GM19023 (cell line): ENCODE measurements around the gene ST6GALNAC2.

Source experiments
- ATAC-seq: cut with Tn5 transposase; IDR thresholded peaks from one replicate; pipeline ENCODE4 v1.9.1; 2021; ENCODE audit warnings: mild to moderate bottlenecking, moderate library complexity; ENCODE audit not compliant: unreplicated experiment

ST6GALNAC2 gene

DNA sequence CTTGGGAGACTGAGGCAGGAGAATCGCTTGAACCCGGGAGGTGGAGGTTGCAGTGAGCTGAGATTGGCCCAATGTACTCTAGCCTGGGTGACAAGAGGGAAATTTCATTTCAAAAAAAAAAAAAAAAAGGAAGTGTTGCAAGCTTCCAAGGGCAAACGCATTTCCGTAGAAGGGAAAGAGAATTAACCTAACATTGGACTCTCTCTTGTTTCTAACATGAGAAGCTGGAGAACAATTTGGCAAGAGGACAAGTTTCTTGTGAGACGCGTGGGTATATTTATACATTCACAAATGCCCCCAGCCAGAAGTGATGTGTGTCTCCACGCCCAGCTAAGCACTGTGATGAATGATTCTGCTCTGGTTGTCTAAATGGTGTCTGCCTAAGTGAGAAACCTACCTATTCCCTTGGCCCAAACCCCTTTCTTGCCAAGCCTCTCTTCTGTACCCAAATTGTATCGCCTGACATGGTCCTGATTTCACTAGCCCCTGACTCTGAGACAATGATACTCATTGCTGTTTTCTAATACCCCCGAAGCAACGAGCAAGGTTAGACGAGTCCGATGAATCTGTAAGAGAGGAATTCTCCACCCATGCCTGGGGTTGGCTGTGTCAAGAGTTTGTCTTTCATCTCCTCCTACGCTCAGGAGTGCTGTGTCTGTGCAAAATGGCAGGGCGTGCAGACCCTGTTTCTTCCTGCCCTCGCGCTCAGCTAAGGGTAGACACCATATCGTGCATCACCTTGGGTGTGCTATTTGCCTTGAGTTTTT is 14.2 kb upstream of the ST6GALNAC2 start:
- ATAC-seq: no peak

DNA sequence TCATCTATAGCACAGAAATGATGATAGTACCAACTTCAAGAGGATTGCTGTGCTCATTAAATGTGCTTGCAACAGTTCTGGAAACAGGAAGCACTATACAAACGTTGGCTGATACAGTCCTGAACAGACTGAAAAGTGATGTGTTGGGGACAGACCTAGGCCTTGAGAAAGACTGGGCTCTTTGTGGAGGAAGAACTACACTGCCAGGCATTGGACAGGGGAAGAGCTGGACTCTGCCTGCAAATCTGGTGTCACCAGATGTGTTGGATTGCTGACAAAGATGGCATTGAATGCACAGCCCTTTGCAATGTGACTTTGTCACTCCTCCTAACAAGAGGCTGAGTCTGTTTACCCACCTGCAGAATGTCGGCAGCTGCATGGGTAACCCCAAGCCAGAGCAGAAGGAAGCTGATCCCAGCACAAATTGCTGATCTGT is 12.4 kb upstream of the ST6GALNAC2 start:
- no peak for ATAC-seq

DNA sequence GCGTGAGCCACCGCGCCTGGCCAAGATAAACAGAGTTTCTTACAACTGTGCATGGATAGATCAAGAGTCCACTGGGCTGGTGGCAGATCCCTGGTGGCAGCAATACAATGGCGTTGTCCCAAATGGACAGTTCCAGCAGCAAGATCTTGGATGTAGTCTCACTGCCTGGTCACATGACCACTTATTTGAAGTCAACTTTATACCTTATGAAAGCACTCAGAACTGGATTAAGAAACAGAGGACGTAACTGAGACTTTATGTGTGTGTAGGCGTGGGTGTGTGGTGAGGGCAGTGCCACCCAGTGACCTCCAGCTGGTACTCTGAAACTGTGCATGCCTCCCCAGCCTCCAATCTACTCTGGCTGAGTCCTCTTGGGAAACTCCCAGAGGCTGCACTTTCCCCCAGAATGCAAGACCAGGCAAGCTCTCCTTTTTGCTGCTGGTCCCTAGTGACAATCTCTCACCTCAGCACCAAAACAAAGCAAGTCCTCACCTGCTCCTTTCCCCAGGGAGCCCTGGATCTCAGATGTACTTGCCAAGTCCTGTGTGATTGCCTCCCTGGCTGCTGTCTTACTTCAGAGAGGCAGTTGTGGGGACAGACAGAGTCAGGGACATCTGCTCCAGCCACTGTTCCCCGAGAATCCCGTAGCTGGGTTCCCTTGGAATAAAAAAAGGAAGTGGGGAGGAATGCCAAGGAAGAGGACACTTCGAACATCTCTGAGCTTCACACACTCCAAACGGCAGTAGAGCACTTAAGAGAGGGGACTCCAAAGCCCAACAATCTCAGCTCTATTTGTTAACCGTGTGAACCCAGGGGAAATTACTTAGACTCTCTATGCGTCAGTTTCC is 11.7 kb upstream of the ST6GALNAC2 start:
- no peak for ATAC-seq

DNA sequence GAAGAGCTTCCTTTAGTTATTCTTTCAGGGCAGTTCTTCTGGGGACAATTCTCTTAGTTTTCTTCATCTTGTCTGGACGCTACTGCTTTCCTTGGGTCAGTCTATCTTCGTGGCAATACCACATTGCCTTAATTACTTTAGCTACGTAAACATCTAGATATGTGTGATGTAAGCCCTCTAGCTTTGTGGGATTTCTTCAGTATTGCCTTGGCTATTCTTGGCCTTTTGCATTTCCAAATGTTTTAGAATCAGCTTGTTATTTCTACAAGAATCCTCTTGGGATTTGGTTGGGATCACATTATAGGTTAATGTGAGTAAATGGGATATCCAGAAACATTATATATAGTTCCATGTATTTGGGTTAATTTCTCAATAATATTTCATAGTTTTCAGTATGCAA is 9.0 kb upstream of the ST6GALNAC2 start:
- ATAC-seq: no peak

DNA sequence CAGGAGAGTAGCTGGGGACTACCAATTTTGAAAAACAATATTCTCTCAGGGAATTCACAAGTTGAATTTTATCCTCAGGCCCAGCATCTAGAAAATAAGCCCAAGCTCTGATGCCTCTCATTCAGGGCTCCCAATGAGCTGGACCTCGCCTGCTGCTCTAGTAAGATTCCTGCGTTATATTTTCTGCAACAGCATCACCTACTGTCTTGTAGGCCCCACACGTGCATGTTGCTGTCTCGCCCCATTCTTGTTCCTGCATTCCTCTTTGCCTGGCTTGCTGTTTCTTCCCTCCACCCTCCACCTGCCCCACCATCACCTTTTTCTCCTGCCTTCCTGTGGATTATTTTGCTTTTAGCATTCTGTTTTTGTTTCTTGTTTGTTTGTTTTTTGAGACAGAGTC is 8.3 kb upstream of the ST6GALNAC2 start:
- no peak for ATAC-seq

DNA sequence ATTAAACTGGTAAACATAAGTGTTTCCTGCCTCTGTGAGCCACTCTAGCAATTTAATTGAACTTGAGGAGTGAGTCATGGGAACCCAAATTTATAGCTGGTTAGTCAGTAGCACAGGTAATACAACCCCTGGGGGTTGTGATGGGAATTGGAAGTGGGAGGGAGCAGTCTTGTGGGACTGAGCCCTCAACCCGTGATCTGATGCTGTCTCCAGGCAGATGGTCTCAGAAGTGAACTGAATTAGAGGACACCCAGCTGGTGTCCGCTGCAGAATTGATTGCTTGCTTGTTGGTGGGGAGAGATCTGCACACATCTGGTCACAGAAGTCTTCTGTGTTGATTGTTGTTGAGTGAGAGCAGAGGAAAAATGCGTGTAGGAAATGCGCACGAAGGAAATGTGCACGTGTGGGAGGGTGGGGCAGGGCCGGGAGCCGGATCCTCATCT is 7.7 kb upstream of the ST6GALNAC2 start:
- no peak for ATAC-seq

DNA sequence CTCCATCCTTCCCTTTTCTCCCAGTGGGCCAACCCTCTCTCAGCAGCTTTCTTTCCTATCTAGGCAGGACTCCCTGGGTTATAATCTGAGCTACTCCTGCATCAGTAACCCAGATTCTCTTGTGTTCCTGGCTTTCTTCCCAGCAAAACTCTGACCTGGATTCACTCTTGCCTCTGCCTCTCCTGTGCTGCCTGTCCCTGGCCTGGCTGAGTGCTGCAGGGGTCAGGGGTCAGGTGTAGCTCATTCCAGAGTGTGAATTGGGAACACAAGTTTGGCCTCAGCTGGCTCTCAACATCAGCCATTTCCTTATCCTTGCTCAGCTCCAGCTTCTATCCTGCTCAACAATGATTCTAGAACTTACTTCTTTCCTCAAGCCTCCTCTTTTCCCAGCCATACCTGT is 2.5 kb upstream of the ST6GALNAC2 start:
- no peak for ATAC-seq

DNA sequence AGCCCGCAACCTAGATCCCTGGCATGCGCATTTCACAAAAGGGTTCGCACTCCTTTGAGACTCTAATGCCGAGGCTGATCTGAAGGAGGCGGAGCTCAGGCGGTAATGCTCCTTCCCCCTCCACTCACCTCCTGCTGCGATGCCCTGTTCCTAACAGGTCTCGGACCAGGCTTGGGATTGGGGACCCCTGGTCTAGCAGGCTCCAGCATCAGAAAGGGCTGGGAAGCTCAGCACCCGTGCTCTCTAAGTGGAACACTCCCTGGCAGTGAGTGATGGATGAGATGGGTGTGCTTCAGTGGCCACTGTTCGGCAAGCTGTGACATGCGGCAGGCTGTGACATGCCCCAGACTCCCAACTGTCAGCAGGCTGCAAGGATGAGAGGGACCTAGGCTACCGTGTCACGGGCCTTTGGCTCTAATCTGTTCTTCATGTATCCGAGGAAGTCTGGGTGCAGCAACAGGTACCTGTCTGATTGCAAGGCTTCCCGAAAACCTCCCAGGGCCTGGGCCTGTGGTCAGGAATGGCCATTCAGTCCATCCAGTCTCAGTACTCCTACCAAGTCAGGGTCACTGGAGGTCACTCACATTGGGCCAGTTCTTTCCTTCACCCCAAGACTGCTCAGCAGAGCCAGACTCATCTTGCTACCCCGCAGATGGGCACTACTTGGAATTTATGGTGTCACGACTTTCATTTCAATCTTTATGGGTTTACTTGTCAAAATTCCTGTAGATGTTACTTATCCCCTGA is 1.3 kb upstream of the ST6GALNAC2 start:
- ATAC-seq: no peak

DNA sequence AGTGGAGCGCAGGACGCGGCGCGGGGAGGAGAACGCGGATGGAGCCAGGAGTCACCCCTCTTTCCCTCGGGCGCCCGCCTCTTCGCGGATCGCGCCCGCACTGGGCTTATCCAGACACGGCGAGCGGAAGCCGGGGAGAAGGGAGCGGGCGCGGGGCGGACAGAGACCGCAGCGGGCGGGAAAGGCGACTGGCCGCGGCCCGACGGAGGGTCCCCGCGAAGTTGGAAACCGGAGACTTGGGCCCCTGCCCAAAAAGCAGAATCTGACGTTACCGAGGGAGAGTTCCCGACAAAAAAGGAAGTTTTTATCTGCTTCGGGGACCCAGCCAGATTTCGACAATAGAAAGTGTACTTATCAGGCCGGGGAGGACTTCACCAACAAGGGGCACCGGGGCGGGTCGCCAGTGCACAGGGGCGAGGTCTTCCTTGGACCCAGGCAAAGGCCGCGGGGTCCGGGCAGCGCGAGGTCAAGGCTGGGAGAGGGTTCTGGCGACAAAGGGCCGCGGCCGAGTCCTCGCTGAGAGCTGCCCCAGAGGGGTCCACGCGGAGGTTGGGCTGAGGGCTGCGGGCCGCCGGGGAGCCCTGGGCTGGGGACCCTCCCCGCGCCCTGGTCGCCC is 519 bp downstream of the ST6GALNAC2 start:
- no peak for ATAC-seq

DNA sequence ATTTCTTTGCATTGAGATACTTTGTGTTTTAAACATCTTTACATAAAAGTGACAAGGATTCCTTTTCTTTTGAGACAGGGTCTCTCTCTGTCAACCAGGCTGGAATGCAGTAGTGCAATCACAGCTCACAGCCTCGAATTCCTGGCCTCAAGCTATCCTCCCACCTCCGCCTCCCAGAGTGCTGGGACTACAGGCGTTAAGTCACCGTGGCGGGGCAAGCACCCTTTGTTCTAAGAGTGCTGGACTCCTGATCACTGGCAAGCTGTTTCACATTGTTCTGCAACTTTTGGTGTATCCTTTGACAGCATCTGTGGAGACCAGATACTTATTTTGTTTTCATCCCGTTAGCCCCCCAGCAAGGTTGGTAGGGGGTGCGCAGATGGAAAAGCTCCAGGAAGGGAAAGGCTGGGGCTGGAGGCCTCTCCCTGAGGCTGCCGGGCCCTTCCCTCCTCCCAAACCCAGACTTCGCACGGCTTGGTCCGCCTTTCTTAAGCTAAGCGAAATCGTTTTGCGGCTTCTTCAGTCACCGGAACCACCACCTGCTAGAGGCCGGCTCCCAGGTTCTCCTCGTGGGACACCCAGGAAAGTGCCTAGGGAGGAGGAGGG is 1.1 kb downstream of the ST6GALNAC2 start:
- no peak for ATAC-seq

DNA sequence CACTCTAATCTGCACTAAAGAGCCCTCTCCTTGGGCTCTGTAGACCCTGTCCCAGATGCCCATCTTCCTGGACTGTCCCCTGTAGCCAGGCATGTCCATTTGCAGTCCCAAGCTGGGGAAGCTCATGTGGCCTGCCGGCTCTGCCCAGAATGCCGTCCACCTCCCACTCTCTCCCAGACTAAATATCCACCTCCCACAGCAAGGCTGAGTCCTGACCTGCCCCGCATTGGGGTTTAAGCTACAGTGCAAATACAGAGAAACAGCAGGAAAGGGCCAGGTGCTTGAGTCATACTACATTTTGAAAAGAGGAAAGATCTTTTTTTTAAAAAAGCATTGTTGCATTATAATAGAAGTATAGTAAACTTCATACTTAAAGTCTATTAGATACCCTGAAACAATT is 3.0 kb downstream of the ST6GALNAC2 start:
- ATAC-seq: no peak

DNA sequence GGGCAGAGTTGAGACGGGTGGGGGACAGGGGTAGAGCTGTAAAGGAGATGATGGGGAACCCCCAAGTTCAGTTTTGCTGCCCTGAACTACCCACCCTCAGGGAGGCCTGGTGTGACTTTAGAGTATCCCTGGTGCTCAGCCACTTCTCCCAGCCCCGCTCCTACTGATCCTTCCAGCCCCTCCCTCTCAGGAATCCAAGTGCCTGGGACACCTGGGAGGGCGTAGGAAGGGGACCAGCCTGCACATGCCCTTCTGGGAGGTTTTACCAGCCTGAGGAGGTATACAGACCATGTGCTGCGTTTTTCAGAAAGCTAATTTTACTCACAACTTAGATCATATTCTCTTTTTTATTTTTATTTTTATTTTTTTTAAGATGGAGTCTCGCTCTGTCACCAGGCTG is 4.1 kb downstream of the ST6GALNAC2 start:
- no peak for ATAC-seq

DNA sequence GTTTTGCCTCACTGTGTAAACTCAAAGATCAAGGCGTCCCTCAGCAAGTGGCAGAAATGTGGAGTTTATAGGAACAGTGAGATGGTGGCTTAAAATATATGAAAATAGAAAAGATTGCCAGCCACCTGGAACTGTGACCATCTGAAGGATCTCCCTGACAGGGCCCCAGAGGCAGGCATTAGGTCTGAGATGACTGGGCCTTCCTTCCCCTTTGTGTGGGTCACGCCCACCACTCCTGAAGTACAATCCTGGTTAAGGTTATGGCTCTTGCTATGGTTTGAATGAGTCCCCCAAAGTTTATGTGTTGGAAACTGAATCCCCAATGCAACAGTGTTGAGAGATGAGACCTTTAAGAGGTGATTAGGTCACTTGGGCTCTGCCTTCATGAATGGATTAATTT is 6.4 kb downstream of the ST6GALNAC2 start:
- ATAC-seq: no peak

DNA sequence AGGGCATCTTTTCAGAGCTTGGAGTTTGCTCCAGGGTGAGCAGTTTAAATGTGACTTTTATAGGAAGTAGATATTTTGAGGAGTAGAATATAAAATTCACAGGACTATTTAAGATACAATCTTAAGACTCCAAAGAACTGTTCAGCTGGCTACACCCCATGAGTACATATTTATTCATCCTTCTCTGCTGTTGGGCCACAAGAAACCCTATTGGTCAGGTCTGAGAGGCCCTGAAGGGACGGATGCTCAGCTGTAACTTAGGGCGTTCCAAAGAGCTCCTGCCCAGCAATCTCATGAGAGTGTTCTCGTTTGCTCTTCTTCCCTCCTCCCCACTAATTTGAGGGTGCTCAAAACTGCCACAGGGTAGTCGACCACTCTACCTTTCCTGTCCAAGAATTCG is 7.3 kb downstream of the ST6GALNAC2 start:
- no peak for ATAC-seq

DNA sequence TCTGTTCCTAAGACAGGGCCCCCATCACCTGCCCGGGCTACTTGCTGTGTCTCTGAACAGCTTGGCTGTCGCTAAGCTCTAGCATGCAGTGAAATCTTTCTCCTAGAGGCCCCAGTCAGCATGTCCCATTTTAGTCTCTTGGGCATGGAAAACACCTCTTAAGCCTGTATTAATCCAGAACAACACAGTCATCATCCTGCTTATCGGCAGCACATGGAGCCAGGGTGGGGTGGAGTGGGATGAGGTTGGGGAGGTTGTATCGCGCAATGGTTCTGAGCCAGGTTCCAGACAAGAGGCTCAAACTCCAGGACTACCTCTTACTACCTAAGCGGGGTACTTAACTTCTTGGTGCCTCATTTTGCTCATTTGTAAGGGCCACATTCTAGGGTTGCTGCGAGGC is 7.8 kb downstream of the ST6GALNAC2 start:
- ATAC-seq: no peak

DNA sequence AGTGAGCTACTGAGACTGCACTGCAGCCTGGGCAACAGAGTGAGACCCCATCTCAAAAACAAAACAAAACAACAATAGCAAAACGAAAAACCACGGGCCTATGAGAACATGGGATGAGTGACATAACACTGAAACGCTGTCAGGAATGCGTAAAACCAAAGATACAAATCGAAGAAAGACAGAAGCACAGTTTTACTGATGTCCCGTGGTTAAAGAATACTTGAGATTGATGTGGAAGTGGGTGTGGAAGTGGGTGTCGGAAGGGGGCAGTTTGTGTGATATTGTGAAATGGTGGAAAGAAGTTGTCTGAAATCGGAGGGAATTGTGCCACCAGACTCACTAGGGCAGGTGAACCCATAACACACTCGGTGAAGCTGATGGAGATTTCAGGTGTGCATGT is 9.5 kb downstream of the ST6GALNAC2 start:
- no peak for ATAC-seq

DNA sequence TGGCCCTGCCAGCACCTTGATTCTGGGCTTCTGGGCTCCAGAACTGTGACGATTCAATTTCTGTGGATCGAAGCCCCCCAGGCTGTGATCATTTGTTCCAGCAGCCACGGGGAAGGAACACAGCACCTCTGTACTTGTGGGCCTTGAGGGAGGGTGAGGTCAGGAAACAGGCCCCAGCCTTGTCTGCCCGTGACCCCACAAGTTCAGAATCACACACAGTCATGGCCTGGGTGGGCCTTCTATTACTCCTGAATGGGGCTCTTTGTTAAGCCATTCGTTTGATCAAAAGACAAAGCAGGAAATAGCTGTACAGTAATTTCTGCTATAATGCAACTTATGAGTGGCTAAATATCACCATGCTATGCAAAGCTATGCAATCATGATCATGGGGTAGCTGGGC is 10.1 kb downstream of the ST6GALNAC2 start:
- no peak for ATAC-seq

DNA sequence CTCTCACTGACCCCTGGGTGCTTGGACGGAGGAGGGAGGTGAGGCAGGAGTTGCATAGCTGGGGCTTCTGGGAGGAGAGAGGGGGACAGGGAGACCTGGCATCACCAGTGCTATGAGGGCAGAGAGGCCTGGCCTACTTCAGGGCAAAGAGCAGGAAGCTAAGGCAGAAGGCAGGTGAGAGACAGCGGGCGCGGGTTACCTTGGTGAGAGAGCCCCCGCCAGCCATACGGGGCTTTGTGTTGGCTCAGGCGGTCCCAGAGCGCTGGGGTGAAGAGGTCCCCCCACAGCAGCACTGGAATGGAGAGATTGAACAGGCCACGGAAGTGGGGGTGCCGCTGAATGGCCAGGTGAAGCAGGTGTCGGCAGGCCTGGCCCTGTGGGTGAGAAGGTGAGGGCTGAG is 11.5 kb downstream of the ST6GALNAC2 start:
- ATAC-seq: no peak

DNA sequence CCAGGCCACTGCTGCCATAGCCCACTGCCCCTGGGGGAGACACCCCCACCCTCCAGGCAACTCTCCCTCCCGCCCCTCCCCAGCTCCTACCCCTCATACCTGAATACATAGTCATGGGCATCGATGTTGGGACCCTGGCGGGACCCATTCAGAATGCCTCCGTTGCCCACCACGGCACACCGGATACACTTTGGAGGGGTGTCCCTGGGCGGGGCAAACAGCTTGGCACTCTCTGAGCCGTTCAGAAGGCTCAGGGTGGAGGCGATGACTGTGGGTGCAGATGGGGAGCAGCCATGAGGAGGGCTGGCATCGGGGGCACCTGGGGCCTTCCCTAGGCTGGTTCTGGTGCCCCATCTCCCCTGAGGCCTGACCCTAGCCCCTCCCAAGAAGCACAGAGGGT is 12.6 kb downstream of the ST6GALNAC2 start:
- ATAC-seq: no peak

DNA sequence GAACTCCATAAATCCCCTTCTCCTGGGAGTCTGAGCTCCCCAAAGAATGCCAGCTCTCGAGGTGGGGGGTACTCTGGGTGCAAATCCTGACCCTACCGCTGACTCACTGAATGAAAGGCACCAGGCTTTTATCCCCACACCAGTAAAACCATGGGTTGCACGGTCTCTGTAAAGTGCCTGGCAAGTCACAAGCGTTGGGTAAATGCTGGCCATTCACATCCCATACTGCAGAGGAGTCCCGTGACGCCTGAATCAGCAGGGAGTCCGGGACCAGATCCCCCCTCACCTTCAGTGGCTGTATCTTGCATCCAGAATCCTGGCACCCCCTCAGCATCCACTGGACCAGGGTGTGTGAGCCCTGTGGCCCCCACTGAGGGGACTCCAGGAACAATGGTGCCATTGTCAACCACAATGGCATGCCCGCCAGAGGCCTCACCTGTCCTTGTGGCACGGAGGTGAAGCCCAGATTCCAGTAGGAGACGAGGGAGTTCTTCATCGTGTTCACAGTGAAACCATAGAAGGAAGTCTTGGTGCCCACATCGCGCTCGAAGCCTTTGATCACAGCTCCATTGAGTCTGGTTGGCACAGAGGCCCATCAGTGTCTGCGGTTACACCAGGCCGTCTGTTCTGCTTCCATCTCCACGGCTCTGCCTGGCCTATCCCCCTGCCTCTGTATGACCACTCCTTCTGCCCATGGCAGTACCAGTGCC is 13.3 kb downstream of the ST6GALNAC2 start:
- ATAC-seq: no peak
